Mesenchymal stem cell (in vitro differentiated cells and primary cell): ENCODE results near the gene KRTAP10-11.
"Not testable (repeated sequence)": the region's sequence is repeated elsewhere in the genome, so short reads cannot be mapped to it uniquely, and the experiment has no call there.

Source experiments
- DNase-seq: peaks from one replicate; pipeline ENCODE4 v3.0.0-alpha.2; 2013
- H2AFZ ChIP-seq: one replicate; pipeline ENCODE4 v1.6.1; 2013; ENCODE audit warnings: low read depth, mild to moderate bottlenecking, control low read depth, inconsistent platforms, low read length, moderate library complexity
- H2AK5ac ChIP-seq: 2 replicates; pipeline ENCODE4 v1.6.1; 2013; ENCODE audit warnings: low read length, moderate library complexity, mild to moderate bottlenecking, inconsistent platforms; ENCODE audit not compliant: severe bottlenecking
- H2BK120ac ChIP-seq: one replicate; pipeline ENCODE4 v1.6.1; 2013; ENCODE audit warnings: low read depth, mild to moderate bottlenecking, inconsistent platforms, low read length, moderate library complexity
- H2BK12ac ChIP-seq, 2 experiments: one replicate each; pipeline ENCODE4 v1.6.1; 2013; ENCODE audit warnings: inconsistent platforms in 2 of 2, low read length in 2 of 2, mild to moderate bottlenecking in 2 of 2, moderate library complexity in 2 of 2, control low read depth in 1 of 2
- H2BK15ac ChIP-seq: one replicate; pipeline ENCODE4 v1.6.1; 2013; ENCODE audit warnings: mild to moderate bottlenecking, low read depth, inconsistent platforms; ENCODE audit not compliant: poor library complexity, severe bottlenecking
- H2BK5ac ChIP-seq: 2 replicates; pipeline ENCODE4 v1.6.1; 2013; ENCODE audit warnings: low read depth, mild to moderate bottlenecking, low read length, control low read depth, inconsistent platforms; ENCODE audit not compliant: poor library complexity, severe bottlenecking
- H3K14ac ChIP-seq, 2 experiments: one replicate each; pipeline ENCODE4 v1.6.1; 2013; ENCODE audit warnings: inconsistent platforms in 2 of 2, low read length in 2 of 2, control low read depth in 1 of 2, mild to moderate bottlenecking in 1 of 2, moderate library complexity in 1 of 2
- H3K18ac ChIP-seq, 2 experiments: one replicate each; pipeline ENCODE4 v1.6.1; 2013; ENCODE audit warnings: inconsistent platforms in 2 of 2, low read length in 2 of 2, control low read depth in 1 of 2, low read depth in 1 of 2, mild to moderate bottlenecking in 1 of 2
- H3K23ac ChIP-seq, 2 experiments: one replicate each; pipeline ENCODE4 v1.6.1; 2013; ENCODE audit warnings: inconsistent platforms in 2 of 2, low read length in 2 of 2, mild to moderate bottlenecking in 2 of 2, moderate library complexity in 2 of 2, control low read depth in 1 of 2
- H3K27ac ChIP-seq: 2 replicates; pipeline ENCODE4 v1.5.1; 2013; ENCODE audit warnings: mild to moderate bottlenecking, moderate library complexity, low read length, control low read depth, inconsistent platforms; ENCODE audit not compliant: poor library complexity, severe bottlenecking
- H3K27me3 ChIP-seq, 2 experiments: 2 replicates each; pipeline versions ENCODE4 v1.6.1 to v1.7.0; 2013; ENCODE audit warnings: low read length in 2 of 2, mild to moderate bottlenecking in 2 of 2, moderate library complexity in 2 of 2, control low read depth in 1 of 2, inconsistent platforms in 1 of 2; ENCODE audit not compliant: control insufficient read depth in 1 of 2, insufficient read depth in 1 of 2
- H3K36me3 ChIP-seq, 2 experiments: 2 replicates each; pipeline versions ENCODE4 v1.6.1 to v1.7.0; 2013; ENCODE audit warnings: low read length in 2 of 2, control low read depth in 1 of 2, inconsistent platforms in 1 of 2, low read depth in 1 of 2, mild to moderate bottlenecking in 1 of 2; ENCODE audit not compliant: insufficient read depth in 2 of 2, control insufficient read depth in 1 of 2
- H3K4ac ChIP-seq, 2 experiments: one replicate each; pipeline ENCODE4 v1.6.1; 2013; ENCODE audit warnings: inconsistent platforms in 2 of 2, low read length in 2 of 2, mild to moderate bottlenecking in 2 of 2, moderate library complexity in 2 of 2, control low read depth in 1 of 2, low read depth in 1 of 2
- H3K4me1 ChIP-seq: 2 replicates; pipeline ENCODE4 v1.6.1; 2013; ENCODE audit warnings: low read depth, low read length, control low read depth; ENCODE audit not compliant: control insufficient read depth, insufficient read depth
- H3K4me2 ChIP-seq: 2 replicates; pipeline ENCODE4 v1.6.1; 2013; ENCODE audit warnings: low read length, mild to moderate bottlenecking, inconsistent platforms; ENCODE audit not compliant: poor library complexity, severe bottlenecking
- H3K4me3 ChIP-seq, 2 experiments: 2 replicates each; pipeline versions ENCODE4 v1.5.1 to v1.7.0; 2013; ENCODE audit warnings: low read length in 2 of 2, mild to moderate bottlenecking in 2 of 2, control low read depth in 1 of 2, low read depth in 1 of 2; ENCODE audit not compliant: insufficient read depth in 1 of 2
- H3K79me1 ChIP-seq: replicated peaks from 2 replicates; pipeline ENCODE4 v1.6.1; 2013; ENCODE audit warnings: mild to moderate bottlenecking, control low read depth, low read length, inconsistent platforms; ENCODE audit not compliant: poor library complexity, severe bottlenecking
- H3K9ac ChIP-seq: 2 replicates; pipeline ENCODE4 v1.7.0; 2013; ENCODE audit warnings: mild to moderate bottlenecking, low read length, moderate library complexity
- H3K9me3 ChIP-seq: 2 replicates; pipeline ENCODE4 v1.7.0; 2013; ENCODE audit warnings: mild to moderate bottlenecking, low read length; ENCODE audit not compliant: control insufficient read depth
- H4K8ac ChIP-seq: one replicate; pipeline ENCODE4 v1.6.1; 2013; ENCODE audit warnings: inconsistent platforms, mild to moderate bottlenecking, low read length, moderate library complexity
- H4K91ac ChIP-seq: one replicate; pipeline ENCODE4 v1.6.1; 2013; ENCODE audit warnings: mild to moderate bottlenecking, low read length, inconsistent platforms
- WGBS: methylation state at CpG from one replicate; pipeline ENCODE4 v1.1.7; 2013; ENCODE audit warnings: mixed read lengths; 5-methylcytosine and 5-hydroxymethylcytosine counted together

Gene KRTAP10-11

DNA sequence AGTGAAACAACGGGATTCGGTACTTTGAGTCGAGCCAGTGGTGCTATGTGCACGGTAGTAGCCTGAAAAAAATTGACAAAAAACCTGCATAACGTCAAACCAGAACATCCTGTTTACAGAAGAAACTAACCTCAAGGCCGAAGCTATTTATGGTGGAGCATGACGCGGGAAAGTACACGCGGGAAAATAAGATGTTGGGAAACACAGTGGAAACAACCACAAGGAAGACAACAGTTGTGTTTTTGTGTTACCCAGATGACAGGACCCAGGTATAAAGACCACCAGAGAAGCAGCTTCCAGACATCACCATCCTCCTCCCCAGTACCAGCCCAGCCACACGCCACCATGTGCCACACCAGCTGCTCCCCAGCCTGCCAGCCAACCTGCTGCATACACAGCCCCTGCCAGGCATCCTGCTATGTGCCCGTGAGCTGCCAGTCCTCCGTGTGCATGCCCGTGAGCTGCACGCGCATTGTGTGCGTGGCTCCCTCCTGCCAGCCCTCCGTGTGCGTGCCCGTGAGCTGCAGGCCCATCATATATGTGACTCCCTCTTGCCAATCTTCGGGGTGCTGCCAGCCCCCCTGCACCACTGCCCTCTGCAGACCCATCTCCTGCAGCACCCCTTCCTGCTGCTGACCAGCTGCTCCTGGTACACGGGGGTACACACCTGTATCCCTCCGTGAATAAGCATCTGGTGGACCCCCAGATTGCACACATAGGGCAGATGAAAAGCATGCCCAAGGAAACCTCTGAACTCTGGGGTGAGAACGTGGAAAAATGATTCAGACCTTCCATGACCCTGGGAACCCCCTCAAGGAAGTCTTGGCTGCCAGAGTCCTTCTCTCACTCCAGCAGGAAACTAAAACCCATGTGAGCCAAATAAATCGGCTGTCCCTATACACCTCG is 11.7 kb downstream of the KRTAP10-11 start, which contains the start of gene KRTAP12-3:
KRTAP12-3 (plus strand) TSS at position 298 of the 906 bp plus-strand sequence; CDS start at position 346, 48 bp downstream.
- Histone ChIP-seq H3K23ac (no peak within 1 kb of the TSS), H3K27ac (no peak within 1 kb of the TSS), H4K8ac (no peak within 1 kb of the TSS), H3K9me3 (peaks cover 14% of the 10 kb centered on the region), H2BK12ac (no peak within 1 kb of the TSS), H3K4ac (no peak within 1 kb of the TSS), H3K36me3 (no peaks in the 10 kb centered on the region), H3K14ac (no peak within 1 kb of the TSS), H3K4me1 (peaks cover 2% of the 10 kb centered on the region), H3K9ac (no peak within 1 kb of the TSS), H3K79me1 (no peaks in the 10 kb centered on the region), H2AK5ac (no peak within 1 kb of the TSS), H2AFZ (no peak within 1 kb of the TSS), H2BK15ac (no peak within 1 kb of the TSS), H2BK5ac (no peak within 1 kb of the TSS), H3K18ac (no peak within 1 kb of the TSS), H3K27me3 (no peaks in the 10 kb centered on the region), H3K4me3 (no peak within 1 kb of the TSS), H3K4me2 (no peak within 1 kb of the TSS), H2BK120ac (no peak within 1 kb of the TSS), H4K91ac (peak within 1 kb of the TSS; percentile 1)
- WGBS, result 71% methylated on average over 26 of the region's 26 CpGs
- DNase-seq, result peak; percentile 32

GRCh38 chr21:44658541-44658910 is 12.3 kb downstream of the KRTAP10-11 start:
- no peak overlapping the region for H2AFZ ChIP-seq
- no peak overlapping the region for H3K14ac ChIP-seq
- WGBS, result 78% methylated on average over 4 of the region's 5 CpGs
- no peak overlapping the region for H2AK5ac ChIP-seq
- no peak overlapping the region for H4K91ac ChIP-seq
- no peaks in the 10 kb centered on the region for H3K36me3 ChIP-seq
- no peak overlapping the region for H3K4me3 ChIP-seq
- peaks cover 14% of the 10 kb centered on the region for H3K9me3 ChIP-seq
- no peak overlapping the region for H4K8ac ChIP-seq
- H3K4ac ChIP-seq, result no peak overlapping the region
- H3K23ac ChIP-seq, result no peak overlapping the region
- H3K9ac ChIP-seq, result no peak overlapping the region
- H3K27me3 ChIP-seq, result no peaks in the 10 kb centered on the region
- H2BK15ac ChIP-seq, result no peak overlapping the region
- H2BK120ac ChIP-seq, result no peak overlapping the region
- DNase-seq, result no peak
- H3K27ac ChIP-seq, result no peak overlapping the region
- H3K4me1 ChIP-seq, result peaks cover 2% of the 10 kb centered on the region
- H2BK5ac ChIP-seq, result no peak overlapping the region
- no peak overlapping the region for H3K18ac ChIP-seq
- H3K79me1 ChIP-seq, result no peaks in the 10 kb centered on the region
- no peak overlapping the region for H2BK12ac ChIP-seq
- no peak overlapping the region for H3K4me2 ChIP-seq

GRCh38 chr21:44658913-44659595 is 12.8 kb downstream of the KRTAP10-11 start:
- peak overlapping the region; percentile 15 for H4K91ac ChIP-seq
- no peak overlapping the region for H3K18ac ChIP-seq
- no peak overlapping the region for H3K9ac ChIP-seq
- no peak overlapping the region for H2BK5ac ChIP-seq
- H2AK5ac ChIP-seq, result no peak overlapping the region
- whole genome bisulfite sequencing, result 66% methylated on average over 9 of the region's 11 CpGs
- H3K23ac ChIP-seq, result no peak overlapping the region
- H3K4me1 ChIP-seq, result peaks cover 2% of the 10 kb centered on the region
- H2BK120ac ChIP-seq, result no peak overlapping the region
- no peak overlapping the region for H4K8ac ChIP-seq
- no peaks in the 10 kb centered on the region for H3K36me3 ChIP-seq
- H3K14ac ChIP-seq, result no peak overlapping the region
- no peak overlapping the region for H2AFZ ChIP-seq
- H3K4ac ChIP-seq, result no peak overlapping the region
- DNase-seq, result no peak
- no peak overlapping the region for H3K27ac ChIP-seq
- H2BK15ac ChIP-seq, result no peak overlapping the region
- peaks cover 14% of the 10 kb centered on the region for H3K9me3 ChIP-seq
- H3K4me3 ChIP-seq, result no peak overlapping the region
- no peaks in the 10 kb centered on the region for H3K27me3 ChIP-seq
- H3K4me2 ChIP-seq, result no peak overlapping the region
- no peaks in the 10 kb centered on the region for H3K79me1 ChIP-seq
- H2BK12ac ChIP-seq, result no peak overlapping the region

- H3K27ac ChIP-seq, H3K9ac ChIP-seq, DNase-seq, H2AK5ac ChIP-seq, H3K79me1 ChIP-seq, H3K4ac ChIP-seq, H3K27me3 ChIP-seq, H2BK15ac ChIP-seq, H4K91ac ChIP-seq, H3K23ac ChIP-seq, H2AFZ ChIP-seq, H3K36me3 ChIP-seq, H3K4me1 ChIP-seq, H3K14ac ChIP-seq, H2BK120ac ChIP-seq, H3K4me2 ChIP-seq, H2BK12ac ChIP-seq, H3K18ac ChIP-seq, H3K4me3 ChIP-seq, H2BK5ac ChIP-seq, H4K8ac ChIP-seq: not testable (repeated sequence)
- peaks cover 13% of the 10 kb centered on the region for H3K9me3 ChIP-seq
- 57% methylated on average over 4 of the region's 7 CpGs for WGBS
Observed at GRCh38 chr21:44661567-44661966, 15.4 kb downstream of the KRTAP10-11 start.
